ENCODE measurements around the gene MLST8.

The MLST8 gene

GRCh38 chr16:2173916-2174315 lies 31.3 kb upstream of the MLST8 start:
- no peak for DNase-seq

GRCh38 chr16:2174396-2175131 lies 30.7 kb upstream of the MLST8 start:
- DNase-seq, result no peak

GRCh38 chr16:2175454-2175853 lies 29.8 kb upstream of the MLST8 start:
- no peak for DNase-seq

GRCh38 chr16:2176047-2176446 lies 29.2 kb upstream of the MLST8 start:
- no peak for DNase-seq

GRCh38 chr16:2177101-2177500 lies 28.2 kb upstream of the MLST8 start:
- DNase-seq, result no peak

GRCh38 chr16:2177561-2177960 lies 27.7 kb upstream of the MLST8 start:
- DNase-seq, result no peak

- DNase-seq, result no peak
Measured at GRCh38 chr16:2178321-2179106, 26.7 kb upstream of the MLST8 start.

GRCh38 chr16:2179107-2179501 lies 26.1 kb upstream of the MLST8 start:
- DNase-seq, result no peak

GRCh38 chr16:2179576-2179975 lies 25.7 kb upstream of the MLST8 start:
- no peak for DNase-seq

- no peak for DNase-seq
Measured at GRCh38 chr16:2180461-2180860, 24.8 kb upstream of the MLST8 start.

GRCh38 chr16:2180962-2181923 lies 24.0 kb upstream of the MLST8 start:
- no peak for DNase-seq

GRCh38 chr16:2181952-2182351 lies 23.3 kb upstream of the MLST8 start:
- no peak for DNase-seq

- no peak for DNase-seq
Measured at GRCh38 chr16:2183671-2184070, 21.6 kb upstream of the MLST8 start.

GRCh38 chr16:2184346-2184745 lies 20.9 kb upstream of the MLST8 start:
- DNase-seq, result no peak

- no peak for DNase-seq
Measured at GRCh38 chr16:2184962-2185361, 20.3 kb upstream of the MLST8 start.

GRCh38 chr16:2186064-2186463 lies 19.2 kb upstream of the MLST8 start:
- DNase-seq, result no peak

- no peak for DNase-seq
Measured at GRCh38 chr16:2186505-2186904, 18.7 kb upstream of the MLST8 start.

GRCh38 chr16:2187212-2187611 lies 18.0 kb upstream of the MLST8 start:
- no peak for DNase-seq

GRCh38 chr16:2188395-2188794 lies 16.9 kb upstream of the MLST8 start:
- DNase-seq, result no peak

GRCh38 chr16:2189252-2189893 lies 15.9 kb upstream of the MLST8 start:
- no peak for DNase-seq

GRCh38 chr16:2190002-2190658 lies 15.1 kb upstream of the MLST8 start:
- DNase-seq, result no peak
